Endothelial cell of umbilical vein (primary cell): ENCODE measurements around the gene SYNDIG1. TPM values are rescaled to one million over a fixed set of nuclear protein-coding genes. Genes with fewer than 3 reads are reported as not detected.

Source experiments
- BruUV-seq: library from RNA; stranded (reverse); fragments of 400-500 nt; replicated peaks from 2 replicates; lab custom pipeline; 2021; lab: Mats Ljungman, UMichigan
- CTCF ChIA-PET: fragments of 300-600, 350-600 bp; sonication (Branson Sonifier 250); formaldehyde crosslinking; loops from one replicate; lab custom pipeline; 2021; ENCODE audit warnings: antibody characterized with exemption, inconsistent platforms; lab: Charles Lee
- POLR2A ChIA-PET: fragments of 300-600, 350-600 bp; sonication (Branson Sonifier 250); formaldehyde crosslinking; loops from one replicate; lab custom pipeline; 2021; ENCODE audit warnings: antibody characterized with exemption, inconsistent platforms; lab: Charles Lee
- DNase-seq: peaks from one replicate; pipeline ENCODE4 v3.0.0-alpha.2; 2011; ENCODE audit warnings: low read depth, low spot score
- FAIRE-seq: peaks from 2 replicates; lab custom pipeline; 2011; peaks lifted over from hg19 to GRCh38; lab: Jason Lieb, UNC
- H2AFZ ChIP-seq: 2 replicates; pipeline ENCODE4 v1.6.0; 2012; ENCODE audit warnings: low read depth, low read length, control low read depth, inconsistent platforms
- H3K27ac ChIP-seq: 2 replicates; pipeline ENCODE4 v1.5.1; 2011; ENCODE audit warnings: low read depth, mild to moderate bottlenecking, control low read depth, low read length, moderate library complexity; ENCODE audit not compliant: insufficient read depth
- H3K27me3 ChIP-seq, 2 experiments: 2 replicates each; pipeline versions ENCODE4 v1.6.0 to v1.6.1; 2011; ENCODE audit warnings: low read length in 2 of 2, mixed read lengths in 1 of 2; ENCODE audit not compliant: control insufficient read depth in 2 of 2, insufficient read depth in 2 of 2
- H3K36me3 ChIP-seq, 2 experiments: 2 replicates in 1 of 2; 3 replicates in 1 of 2; pipeline ENCODE4 v1.5.1; 2011; ENCODE audit warnings: low read length in 2 of 2, mild to moderate bottlenecking in 1 of 2, moderate library complexity in 1 of 2; ENCODE audit not compliant: control insufficient read depth in 2 of 2, insufficient read depth in 2 of 2; ENCODE audit errors: extremely low read depth in 1 of 2
- H3K4me1 ChIP-seq: 3 replicates; pipeline ENCODE4 v1.5.1; 2011; ENCODE audit warnings: mild to moderate bottlenecking, low read length; ENCODE audit not compliant: control insufficient read depth, insufficient read depth; ENCODE audit errors: extremely low read depth
- H3K4me2 ChIP-seq: 2 replicates; pipeline ENCODE4 v1.6.1; 2011; ENCODE audit warnings: low read length, control low read depth, mixed read lengths; ENCODE audit not compliant: insufficient read depth
- H3K4me3 ChIP-seq, 3 experiments: fragments of 200-600 bp in 1 of 3; sonication (generic), shearing (Covaris generic) in 1 of 3; replicated peaks in 1 of 3; 2 replicates each; pipeline ENCODE4 v1.5.1; 2011 to 2016; ENCODE audit warnings: control low read depth in 3 of 3, low read length in 3 of 3, mild to moderate bottlenecking in 2 of 3, inconsistent platforms in 1 of 3, low read depth in 1 of 3, moderate library complexity in 1 of 3; ENCODE audit not compliant: insufficient read depth in 1 of 3
- H3K79me2 ChIP-seq: 2 replicates; pipeline ENCODE4 v1.6.0; 2012; ENCODE audit warnings: low read length, inconsistent platforms; ENCODE audit not compliant: control insufficient read depth, insufficient read depth
- H3K9ac ChIP-seq: replicated peaks from 2 replicates; pipeline ENCODE3; 2011; ENCODE audit warnings: low read length, control low read depth; ENCODE audit not compliant: insufficient read depth; ENCODE audit errors: extremely low read depth
- H3K9me1 ChIP-seq: replicated peaks from 3 replicates; pipeline ENCODE4 v1.6.0; 2011; ENCODE audit warnings: mild to moderate bottlenecking, low read length; ENCODE audit not compliant: control insufficient read depth, insufficient read depth; ENCODE audit errors: extremely low read depth
- H3K9me3 ChIP-seq: replicated peaks from 2 replicates; pipeline ENCODE4 v1.5.1; 2012; ENCODE audit warnings: low read length, inconsistent platforms; ENCODE audit not compliant: control insufficient read depth, insufficient read depth
- H4K20me1 ChIP-seq: replicated peaks from 2 replicates; pipeline ENCODE3; 2011; ENCODE audit warnings: mild to moderate bottlenecking, low read length; ENCODE audit not compliant: control insufficient read depth, insufficient read depth; ENCODE audit errors: extremely low read depth
- CTCF ChIP-seq, 2 donors: IDR thresholded peaks; 1 replicate in 1 of 2; 2 replicates in 1 of 2; pipeline ENCODE4 v1.5.1; 2011; ENCODE audit warnings: low read length in 2 of 2, mild to moderate bottlenecking in 2 of 2, moderate library complexity in 2 of 2, control low read depth in 1 of 2, inconsistent platforms in 1 of 2, low read depth in 1 of 2; ENCODE audit not compliant: insufficient read depth in 1 of 2; ENCODE audit errors: extremely low read depth in 1 of 2
- EZH2 ChIP-seq: IDR thresholded peaks from 2 replicates; pipeline ENCODE4 v1.6.1; 2012; ENCODE audit warnings: borderline replicate concordance, low read depth, mild to moderate bottlenecking, moderate library complexity, low read length, inconsistent platforms; ENCODE audit not compliant: severe bottlenecking
- FOS ChIP-seq: IDR thresholded peaks from 2 replicates; pipeline ENCODE4 v1.6.1; 2011; ENCODE audit warnings: mild to moderate bottlenecking, low read length, moderate library complexity, borderline replicate concordance; ENCODE audit not compliant: insufficient read depth
- GATA2 ChIP-seq: IDR thresholded peaks from 2 replicates; pipeline ENCODE4 v1.7.0; 2011; ENCODE audit warnings: low read depth, mild to moderate bottlenecking, moderate library complexity, mixed read lengths, low read length; ENCODE audit not compliant: insufficient read length, insufficient read depth
- JUN ChIP-seq: IDR thresholded peaks from 2 replicates; pipeline ENCODE4 v1.6.1; 2011; ENCODE audit warnings: borderline replicate concordance, low read depth; ENCODE audit not compliant: insufficient read length, insufficient read depth
- MYC ChIP-seq: IDR thresholded peaks from one replicate; pipeline ENCODE4 v1.6.1; 2011; ENCODE audit warnings: mild to moderate bottlenecking, low read depth, low read length
- POLR2A ChIP-seq: IDR thresholded peaks from 2 replicates; pipeline ENCODE4 v1.6.1; 2012; ENCODE audit warnings: low read depth, mild to moderate bottlenecking, control low read depth, low read length
- POLR2AphosphoS5 ChIP-seq: IDR thresholded peaks from 2 replicates; pipeline ENCODE4 v1.6.1; 2012; ENCODE audit warnings: low read depth, mild to moderate bottlenecking, control low read depth, low read length, moderate library complexity; ENCODE audit not compliant: insufficient read depth
- dilution Hi-C: fragments of 300-500 bp; cut with MboI; formaldehyde crosslinking; loops from one replicate; pipeline ENCODE4 v1.15.0; 2019; ENCODE audit warnings: low sequenced_read_pairs; ENCODE audit not compliant: extremely low pct_ligation_motif_present
- intact Hi-C: fragments of 100-400 bp; cut with micrococcal nuclease; formaldehyde crosslinking; loops from one replicate; pipeline ENCODE4 v1.10.0; 2022
- polyA plus RNA-seq, 4 experiments: library from polyadenylated mRNA; depleted of rRNA in 3 of 4; stranded (reverse) in 3 of 4; unstranded in 1 of 4; fragments of >200 nt; gene quantifications; 2 replicates each; pipeline versions ENCODE4 v1.2.1 to v1.2.3, GENCODE V29; 2011 to 2012; ENCODE audit warnings: missing spikeins in 1 of 4
- total RNA-seq: library from RNA; stranded (reverse); gene quantifications from 2 replicates; pipeline ENCODE4 v1.2.3, GENCODE V29; 2021
- TF ChIP-seq, protein P1 (sequence below): IDR thresholded peaks from 2 replicates; pipeline ENCODE4 v1.6.1; 2011; ENCODE audit not compliant: insufficient read depth, insufficient read length

Gene SYNDIG1
- total and polyA plus RNA-seq, 2 donors (not counting 3 experiments of a cell fraction or from before 2014, with no cell fraction given), result not detected

GRCh38 chr20:24589815-24590177 is 120.4 kb downstream of the SYNDIG1 start:
- no peak for DNase-seq
- ChIA-PET CTCF (no interaction called here), POLR2A (no interaction called here)
- TF ChIP-seq MYC (no peak), CTCF (IDR thresholded peaks at IDR 0.05; ENCODE audit: extremely low read depth in 1 of 2, insufficient read depth in 1 of 2, low read depth in 1 of 2, low read length in 2 of 2) (no peak), POLR2AphosphoS5 (no peak), EZH2 (no peak), FOS (no peak), GATA2 (no peak), JUN (no peak), POLR2A (no peak)
- TF ChIP-seq, protein P1, sequence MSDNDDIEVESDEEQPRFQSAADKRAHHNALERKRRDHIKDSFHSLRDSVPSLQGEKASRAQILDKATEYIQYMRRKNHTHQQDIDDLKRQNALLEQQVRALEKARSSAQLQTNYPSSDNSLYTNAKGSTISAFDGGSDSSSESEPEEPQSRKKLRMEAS, result no peak
- intact Hi-C loops, result no loop called here
- no peaks in the 10 kb centered on the region for H3K27me3 ChIP-seq
- dilution Hi-C loops, result no loop called here
- no peak for FAIRE-seq
- H4K20me1 ChIP-seq, result no peaks in the 10 kb centered on the region
- no peak overlapping the region for H3K27ac ChIP-seq
- no peaks in the 10 kb centered on the region for H3K79me2 ChIP-seq
- H3K4me1 ChIP-seq, result no peaks in the 10 kb centered on the region
- no peak overlapping the region for H3K4me3 ChIP-seq
- H3K4me2 ChIP-seq, result no peak overlapping the region
- H3K36me3 ChIP-seq, result no peaks in the 10 kb centered on the region
- no peaks in the 10 kb centered on the region for H3K9me1 ChIP-seq
- H2AFZ ChIP-seq, result no peak overlapping the region
- no TSS peak for BruUV-seq
- H3K9ac ChIP-seq, result no peak overlapping the region
- peaks cover 5% of the 10 kb centered on the region for H3K9me3 ChIP-seq
